PC-9 (cell line): Measurements from ENCODE around the gene RNF125.

Experiments used
- CTCF ChIP-seq: fragments of 200-600 bp; sonication (generic); conservative IDR thresholded peaks from 2 replicates; pipeline ENCODE4 v1.6.1; 2017; ENCODE audit warnings: mixed run types, antibody characterized with exemption, mild to moderate bottlenecking, moderate library complexity
- EZH2 ChIP-seq: fragments of 200-600 bp; sonication (generic); IDR thresholded peaks from 2 replicates; pipeline ENCODE4 v1.8.0; 2017; ENCODE audit warnings: antibody characterized with exemption, low read depth

GRCh38 chr18:32029558-32029957 lies 10.9 kb downstream of the RNF125 start:
- TF ChIP-seq EZH2 (no peak), CTCF (no peak)
